ENCODE data around the gene KCNK4. TPM values are rescaled to one million over a fixed set of nuclear protein-coding genes. Genes with fewer than 3 reads are reported as not detected.
A peak's percentile ranks its signal among the peaks of the same experiment; 100 is the strongest.

Gene KCNK4
- total and polyA plus RNA-seq, 8 donors: 0.11 to 0.14 TPM; not detected in 6

DNA sequence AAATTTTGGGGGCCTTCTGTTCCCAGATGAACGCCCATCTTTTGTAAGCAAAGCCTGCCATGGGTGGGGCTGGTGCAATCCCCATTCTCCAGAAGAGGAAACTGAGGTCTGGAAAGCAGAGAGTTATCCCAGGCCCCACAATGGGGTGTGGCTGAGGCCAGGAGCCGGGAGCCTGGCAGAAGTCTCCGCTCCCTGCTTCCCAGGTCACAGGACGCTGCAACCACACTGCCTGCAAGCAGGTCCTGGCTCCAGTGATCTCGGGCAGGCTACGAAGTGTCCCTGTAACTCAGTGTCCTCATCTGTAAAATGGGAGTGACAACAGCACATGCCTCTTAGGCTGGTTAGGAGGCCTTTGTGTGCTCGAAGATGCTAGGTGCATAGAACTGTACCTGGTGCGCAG, 38.1 kb upstream of the KCNK4 start:
- Histone ChIP-seq H3K36me3 (peaks cover 0 to 39% of the 10 kb centered on the region in 2 donors), H3K9me3 (no peaks in the 10 kb centered on the region), H3K4me3 (peak overlapping the region in 1 of 2 donors; percentile 87), H3K27me3 (no peaks in the 10 kb centered on the region), H3K27ac (no peak overlapping the region), H3K4me1 (peaks cover 9 to 35% of the 10 kb centered on the region in 2 donors)
- TF ChIP-seq, protein P1, sequence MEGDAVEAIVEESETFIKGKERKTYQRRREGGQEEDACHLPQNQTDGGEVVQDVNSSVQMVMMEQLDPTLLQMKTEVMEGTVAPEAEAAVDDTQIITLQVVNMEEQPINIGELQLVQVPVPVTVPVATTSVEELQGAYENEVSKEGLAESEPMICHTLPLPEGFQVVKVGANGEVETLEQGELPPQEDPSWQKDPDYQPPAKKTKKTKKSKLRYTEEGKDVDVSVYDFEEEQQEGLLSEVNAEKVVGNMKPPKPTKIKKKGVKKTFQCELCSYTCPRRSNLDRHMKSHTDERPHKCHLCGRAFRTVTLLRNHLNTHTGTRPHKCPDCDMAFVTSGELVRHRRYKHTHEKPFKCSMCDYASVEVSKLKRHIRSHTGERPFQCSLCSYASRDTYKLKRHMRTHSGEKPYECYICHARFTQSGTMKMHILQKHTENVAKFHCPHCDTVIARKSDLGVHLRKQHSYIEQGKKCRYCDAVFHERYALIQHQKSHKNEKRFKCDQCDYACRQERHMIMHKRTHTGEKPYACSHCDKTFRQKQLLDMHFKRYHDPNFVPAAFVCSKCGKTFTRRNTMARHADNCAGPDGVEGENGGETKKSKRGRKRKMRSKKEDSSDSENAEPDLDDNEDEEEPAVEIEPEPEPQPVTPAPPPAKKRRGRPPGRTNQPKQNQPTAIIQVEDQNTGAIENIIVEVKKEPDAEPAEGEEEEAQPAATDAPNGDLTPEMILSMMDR (IDR thresholded peaks at IDR 0.05): no peak
- ATAC-seq (no peak), DNase-seq (no peak)
- intact Hi-C loops (cut with DNase I): no loop called here

DNA sequence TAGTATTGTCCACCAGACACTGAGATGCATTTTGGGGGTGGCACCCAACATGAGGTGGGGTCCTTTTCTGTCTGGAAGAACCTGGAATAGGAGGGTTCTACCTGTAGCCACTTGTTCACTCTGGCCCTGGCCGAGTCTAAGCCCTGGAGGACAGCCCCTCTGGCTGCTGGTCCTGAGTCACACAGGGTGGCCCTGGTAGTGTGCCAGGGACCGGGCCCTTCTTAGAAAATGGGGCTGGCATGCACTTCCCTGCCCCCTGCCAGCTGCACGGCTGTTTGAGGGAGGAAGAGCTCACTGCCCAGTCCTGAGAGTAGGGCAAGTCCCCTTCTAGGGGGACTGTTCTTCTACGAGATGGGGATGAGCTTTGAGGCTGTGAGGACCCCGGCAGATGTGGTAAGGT, 37.6 kb upstream of the KCNK4 start:
- Histone ChIP-seq H3K27me3 (no peaks in the 10 kb centered on the region), H3K36me3 (peaks cover 0 to 43% of the 10 kb centered on the region in 2 donors), H3K27ac (no peak overlapping the region), H3K4me3 (peak overlapping the region in 1 of 2 donors; percentile 87), H3K9me3 (no peaks in the 10 kb centered on the region), H3K4me1 (peaks cover 9 to 35% of the 10 kb centered on the region in 2 donors)
- TF ChIP-seq, protein P1 (IDR thresholded peaks at IDR 0.05): no peak
- ATAC-seq: no peak
- peak in 1 of 4 donors; percentile 42 for DNase-seq
- intact Hi-C loops (cut with DNase I): no loop called here

DNA sequence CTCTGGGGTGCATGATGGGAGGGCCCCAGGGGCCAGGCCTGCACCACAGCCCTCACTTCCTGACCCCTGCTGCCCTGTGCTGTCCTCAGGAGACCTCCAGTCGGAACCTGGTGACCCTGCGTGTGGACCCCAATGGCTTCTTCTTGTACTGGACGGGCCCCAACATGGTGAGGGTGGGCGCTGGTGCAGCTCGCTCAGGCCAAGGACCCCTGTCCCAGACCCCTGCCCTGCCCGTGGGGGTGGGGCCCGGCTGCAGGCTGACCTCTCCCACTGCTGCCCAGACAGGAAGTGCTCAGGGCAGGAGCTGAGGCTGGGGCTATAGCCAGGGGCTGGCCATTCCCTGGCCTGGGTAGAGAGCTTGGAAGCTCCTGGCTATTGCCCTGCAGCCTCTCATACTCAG, 36.8 kb upstream of the KCNK4 start:
- peaks cover 0 to 52% of the 10 kb centered on the region in 2 donors for H3K36me3 ChIP-seq
- no peaks in the 10 kb centered on the region for H3K9me3 ChIP-seq
- H3K4me1 ChIP-seq: peaks cover 9 to 35% of the 10 kb centered on the region in 2 donors
- no peaks in the 10 kb centered on the region for H3K27me3 ChIP-seq
- no peak overlapping the region for H3K27ac ChIP-seq
- peak in 1 of 4 donors; percentile 78 for DNase-seq
- H3K4me3 ChIP-seq: no peak overlapping the region
- ATAC-seq: no peak
- intact Hi-C loops (cut with DNase I): no loop called here
- TF ChIP-seq, protein P1 (IDR thresholded peaks at IDR 0.05): no peak

DNA sequence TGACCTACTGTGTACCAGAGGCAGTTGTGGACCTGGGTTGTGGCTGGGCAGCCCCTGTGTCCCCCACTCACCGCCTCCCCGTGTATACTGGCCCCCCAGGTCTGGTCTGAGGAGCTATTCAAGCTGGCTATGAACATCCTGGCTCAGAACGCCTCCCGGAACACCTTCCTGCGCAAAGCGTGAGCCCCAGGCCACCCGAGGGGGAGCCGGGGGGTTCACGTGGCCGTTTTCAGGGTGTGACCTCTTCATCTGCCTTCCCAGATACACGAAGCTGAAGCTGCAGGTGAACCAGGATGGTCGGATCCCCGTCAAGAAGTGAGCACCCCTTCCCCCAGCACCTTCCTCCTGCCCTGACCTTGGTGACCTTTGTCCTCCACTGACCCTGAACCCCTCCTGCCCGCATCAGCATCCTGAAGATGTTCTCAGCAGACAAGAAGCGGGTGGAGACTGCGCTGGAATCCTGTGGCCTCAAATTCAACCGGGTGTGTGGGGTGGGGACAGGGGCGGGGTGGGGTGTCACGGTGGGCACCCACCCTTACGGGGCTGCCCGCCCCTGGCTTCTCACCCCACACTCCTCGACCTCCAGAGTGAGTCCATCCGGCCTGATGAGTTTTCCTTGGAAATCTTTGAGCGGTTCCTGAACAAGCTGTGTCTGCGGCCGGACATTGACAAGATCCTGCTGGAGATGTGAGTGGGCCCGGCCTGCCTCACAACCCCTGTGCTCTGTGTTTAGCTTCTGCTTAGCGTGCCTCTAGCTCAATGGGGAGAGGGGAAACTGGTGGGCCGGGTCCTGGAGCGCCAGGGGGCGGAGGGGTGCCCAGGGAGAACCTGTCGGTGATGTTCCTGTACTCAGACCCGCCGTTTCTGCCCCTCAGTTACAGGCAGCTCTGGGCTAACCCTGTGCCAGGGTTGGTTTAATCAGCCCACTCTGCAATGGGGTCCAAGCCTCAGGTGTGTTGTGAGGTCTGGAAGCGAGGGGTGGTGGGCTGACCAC, 35.7 kb upstream of the KCNK4 start:
- no peak overlapping the region for H3K4me3 ChIP-seq
- no peak for ATAC-seq
- H3K36me3 ChIP-seq: peaks cover 0 to 62% of the 10 kb centered on the region in 2 donors

DNA sequence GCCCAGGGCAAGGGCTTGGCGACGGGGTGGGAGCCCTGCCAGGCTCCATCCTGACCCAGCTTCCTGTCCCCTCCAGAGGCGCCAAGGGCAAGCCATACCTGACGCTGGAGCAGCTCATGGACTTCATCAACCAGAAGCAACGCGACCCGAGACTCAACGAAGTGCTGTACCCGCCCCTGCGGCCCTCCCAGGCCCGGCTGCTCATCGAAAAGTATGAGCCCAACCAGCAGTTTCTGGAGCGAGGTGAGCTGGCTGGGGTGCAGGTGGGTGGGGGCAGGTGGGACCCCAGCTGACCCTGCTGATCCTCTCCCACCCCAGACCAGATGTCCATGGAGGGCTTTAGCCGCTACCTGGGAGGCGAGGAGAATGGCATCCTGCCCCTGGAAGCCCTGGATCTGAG, 34.8 kb upstream of the KCNK4 start:
- H3K4me1 ChIP-seq: peaks cover 5 to 26% of the 10 kb centered on the region in 2 donors
- H3K9me3 ChIP-seq: no peaks in the 10 kb centered on the region
- TF ChIP-seq, protein P1 (IDR thresholded peaks at IDR 0.05): no peak
- intact Hi-C loops (cut with DNase I): no loop called here
- H3K4me3 ChIP-seq: no peak overlapping the region
- H3K36me3 ChIP-seq: peaks cover 0 to 66% of the 10 kb centered on the region in 2 donors
- ATAC-seq (no peak), DNase-seq (peak in 1 of 4 donors; percentile 62)
- no peak overlapping the region for H3K27ac ChIP-seq
- H3K27me3 ChIP-seq: no peaks in the 10 kb centered on the region

More for the DNA sequence above, 35.7 kb upstream of the KCNK4 start:
- DNase-seq: peak in 1 of 4 donors; percentile 70
- Histone ChIP-seq H3K4me1 (peaks cover 9 to 34% of the 10 kb centered on the region in 2 donors), H3K27ac (no peak overlapping the region), H3K27me3 (no peaks in the 10 kb centered on the region), H3K9me3 (no peaks in the 10 kb centered on the region)
- TF ChIP-seq, protein P1 (IDR thresholded peaks at IDR 0.05): no peak
- intact Hi-C loops (cut with DNase I): no loop called here
